ENCODE measurements around the gene TMTC1.

The TMTC1 gene

DNA sequence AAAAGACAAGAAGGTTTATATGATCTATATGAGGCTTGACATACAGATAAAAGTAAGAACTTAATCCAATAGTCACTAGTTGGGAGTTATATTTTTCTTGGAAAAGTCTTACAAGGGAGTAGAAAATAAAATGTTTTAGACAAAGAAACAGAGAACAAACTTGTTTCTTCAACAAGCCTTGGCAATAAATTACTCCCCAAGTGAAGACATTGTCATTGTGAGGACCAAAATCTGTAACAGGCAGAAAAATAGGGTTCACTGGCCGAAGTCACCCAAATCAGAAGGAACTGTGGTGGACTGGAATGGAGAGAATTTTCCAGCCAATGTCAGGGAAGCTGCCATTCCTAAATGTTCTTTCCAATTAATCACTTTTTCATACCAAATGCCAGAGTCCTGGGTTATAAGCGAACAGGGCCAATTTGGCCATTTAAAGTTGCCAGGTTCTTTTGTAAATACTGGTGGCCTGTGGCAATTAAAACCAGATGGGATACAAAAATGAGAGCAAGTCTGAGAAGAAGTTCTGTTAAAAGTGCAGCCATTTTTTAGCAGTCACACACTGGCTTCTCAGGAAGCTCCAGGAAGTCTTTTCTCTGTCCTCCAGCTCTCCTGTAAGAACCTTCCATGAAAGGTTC is 168.9 kb downstream of the TMTC1 start:
- DNase-seq (ENCODE audit: low spot score), result peak; percentile 7

DNA sequence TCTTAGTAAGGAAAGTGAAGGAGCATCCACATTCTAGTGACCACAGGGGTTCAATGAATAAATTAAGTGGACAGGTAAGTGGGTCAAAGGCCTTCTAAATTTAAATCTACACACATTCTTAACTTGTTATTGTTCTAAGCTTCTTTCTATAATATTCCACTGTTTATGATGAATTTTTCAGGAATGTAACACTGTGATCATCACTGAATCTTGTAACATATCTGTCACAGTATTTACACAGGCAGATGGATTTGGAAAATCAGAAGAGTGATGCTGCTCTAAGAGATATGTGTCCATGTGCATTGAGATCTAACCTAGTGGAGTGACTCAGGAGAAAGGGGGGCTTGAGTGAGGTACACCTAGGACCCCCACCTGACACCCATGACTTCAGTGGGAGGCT is 170.8 kb downstream of the TMTC1 start:
- no peak for DNase-seq (ENCODE audit: low spot score)

GRCh38 chr12:29611906-29612305 is 171.8 kb downstream of the TMTC1 start:
- DNase-seq (ENCODE audit: low spot score), result peak; percentile 37

DNA sequence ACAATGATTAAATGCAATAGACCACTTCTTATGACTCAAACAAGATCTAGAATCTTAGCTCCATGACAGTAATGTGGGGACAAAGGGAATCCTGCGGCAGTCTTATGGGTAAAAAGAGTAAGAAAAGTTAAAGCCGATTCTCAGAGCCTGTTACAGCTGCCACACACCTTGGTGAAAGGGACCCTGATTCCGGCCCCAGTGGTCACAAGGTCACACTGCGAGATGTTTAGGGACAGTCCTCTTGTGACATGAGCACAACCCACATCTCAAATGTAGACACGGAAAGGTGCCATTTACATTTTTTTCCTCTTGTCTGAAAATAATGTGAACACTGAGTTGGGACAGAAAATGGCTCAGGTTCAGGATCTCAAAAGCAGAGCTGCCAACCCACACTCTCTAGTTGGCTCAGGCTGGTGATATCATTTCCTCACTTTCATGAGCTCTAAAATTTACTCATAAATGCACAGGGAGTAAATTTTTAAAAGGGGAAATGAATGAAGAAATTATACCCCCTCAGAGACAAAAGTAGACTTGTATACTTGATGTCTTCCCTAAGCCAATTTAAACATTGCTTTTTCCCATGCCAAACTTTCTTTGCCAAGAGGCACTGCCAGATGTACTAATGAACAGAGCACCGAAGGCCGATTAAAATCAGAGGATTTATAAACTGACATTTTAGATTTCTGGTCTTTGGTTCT is 173.1 kb downstream of the TMTC1 start:
- no peak for DNase-seq (ENCODE audit: low spot score)

- no peak for DNase-seq (ENCODE audit: low spot score)
These were observed 174.1 kb downstream of the TMTC1 start for GRCh38 chr12:29609431-29610215.

- DNase-seq (ENCODE audit: low spot score), result no peak
These were observed 175.2 kb downstream of the TMTC1 start for GRCh38 chr12:29608581-29608980.

DNA sequence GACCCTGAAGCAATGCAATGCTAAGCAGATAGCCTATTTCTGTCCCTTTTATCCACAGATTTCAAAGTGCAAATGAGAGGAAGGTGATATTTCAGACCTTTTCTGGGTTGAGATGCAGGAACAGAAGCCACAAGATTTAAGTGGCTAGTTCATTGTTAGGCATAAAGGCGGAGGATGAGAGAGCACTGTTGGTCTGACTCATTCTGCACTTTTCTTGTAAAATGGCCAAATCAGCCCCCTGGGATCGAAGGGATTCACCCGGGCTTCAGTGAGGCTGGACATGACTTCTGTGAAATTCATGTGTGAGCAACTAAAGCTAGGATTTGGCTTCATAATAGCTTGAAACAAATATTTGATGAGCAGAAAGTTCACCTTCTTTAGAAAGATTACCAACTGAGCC is 184.4 kb downstream of the TMTC1 start:
- DNase-seq (ENCODE audit: low spot score), result peak; percentile 30

DNA sequence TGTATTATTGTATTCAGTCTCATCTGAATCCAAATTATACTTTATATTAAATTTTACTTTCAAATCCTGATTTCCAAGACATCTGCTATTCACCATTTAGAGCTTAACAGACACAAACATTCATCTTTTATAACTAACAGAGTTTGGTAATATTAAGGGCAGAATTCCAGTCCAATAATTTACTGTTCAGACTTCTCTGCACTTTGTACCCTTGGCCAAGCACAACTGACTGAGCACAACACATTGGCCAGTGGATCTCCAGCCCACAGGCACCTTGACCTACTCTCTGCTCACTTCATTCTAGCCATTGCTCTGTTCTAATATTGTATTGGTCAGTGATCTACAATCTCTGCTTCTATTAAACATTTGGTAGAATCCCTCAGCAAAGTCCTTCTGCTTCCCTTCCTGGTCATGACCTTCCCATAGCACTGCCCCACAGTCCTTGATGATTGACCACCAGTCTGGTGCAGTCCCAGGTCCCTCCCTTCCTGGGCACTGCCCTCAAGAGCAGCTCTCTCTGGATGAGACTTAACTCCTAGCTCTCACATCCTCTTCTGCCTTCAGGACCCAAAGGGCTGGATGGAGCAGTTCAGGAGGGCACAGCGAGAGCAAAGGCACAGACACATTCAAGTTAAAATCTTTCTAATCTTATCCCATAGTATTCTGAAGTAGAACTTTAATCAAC is 188.5 kb downstream of the TMTC1 start:
- no peak for DNase-seq (ENCODE audit: low spot score)

DNA sequence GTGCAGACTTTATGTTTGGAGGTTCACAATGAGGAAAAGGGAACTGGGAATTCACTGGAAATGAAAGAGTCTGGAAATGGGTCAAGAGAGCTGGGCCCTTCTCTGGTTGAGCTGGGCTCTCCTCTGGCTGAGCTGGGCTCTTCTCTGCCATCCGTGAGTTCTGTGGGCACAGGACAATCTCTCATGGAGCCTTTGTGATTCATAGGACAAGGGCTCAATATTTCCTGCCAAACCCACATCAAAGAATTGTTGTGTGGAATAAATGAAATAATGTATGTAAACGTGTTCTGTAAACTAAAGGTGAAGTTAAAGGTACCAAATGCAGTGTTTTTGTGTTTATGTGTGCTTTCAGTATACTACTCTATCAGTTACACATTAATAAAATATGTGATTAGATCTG is 190.7 kb downstream of the TMTC1 start:
- no peak for DNase-seq (ENCODE audit: low spot score)

DNA sequence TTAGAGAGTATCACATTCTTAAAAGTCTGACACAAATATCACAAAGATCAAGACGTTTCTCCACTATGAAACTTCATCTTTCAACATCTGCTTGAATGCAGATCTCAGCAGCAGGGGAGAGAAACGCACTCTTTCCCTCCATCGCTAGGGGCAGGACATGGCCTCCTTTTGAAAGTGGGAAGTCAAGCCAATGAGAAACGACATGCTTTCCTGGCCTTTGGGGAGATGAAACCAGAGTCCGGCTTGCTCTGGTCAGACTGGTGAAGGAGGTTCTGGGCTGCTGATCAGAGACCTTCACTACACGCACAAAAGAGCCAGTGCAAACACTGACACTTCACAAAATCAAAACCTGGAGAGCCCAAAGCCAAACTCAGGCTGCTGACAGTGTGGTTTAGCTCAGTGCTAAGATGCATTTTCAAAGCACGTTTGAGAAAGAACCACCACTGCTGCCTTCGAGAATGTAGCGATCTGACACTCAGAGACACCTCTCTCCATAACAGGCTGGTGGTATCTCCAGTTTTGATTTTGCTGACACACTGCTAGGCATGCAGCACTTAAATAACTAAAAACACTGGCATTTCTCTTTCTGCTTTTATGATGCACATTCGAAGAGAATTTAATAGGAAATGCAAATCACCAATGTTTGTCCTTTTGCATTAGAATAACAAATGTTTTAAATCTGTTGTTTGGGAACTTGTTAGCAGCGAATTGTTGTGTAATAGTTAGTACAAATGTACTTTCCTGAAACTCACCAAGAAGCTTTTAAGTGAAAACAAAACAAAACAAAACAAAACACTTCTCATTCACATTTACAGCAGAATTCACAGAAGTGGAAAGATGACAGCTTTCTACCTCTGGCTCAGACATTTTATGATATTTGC is 192.4 kb downstream of the TMTC1 start:
- peak; percentile 49 for DNase-seq (ENCODE audit: low spot score)

DNA sequence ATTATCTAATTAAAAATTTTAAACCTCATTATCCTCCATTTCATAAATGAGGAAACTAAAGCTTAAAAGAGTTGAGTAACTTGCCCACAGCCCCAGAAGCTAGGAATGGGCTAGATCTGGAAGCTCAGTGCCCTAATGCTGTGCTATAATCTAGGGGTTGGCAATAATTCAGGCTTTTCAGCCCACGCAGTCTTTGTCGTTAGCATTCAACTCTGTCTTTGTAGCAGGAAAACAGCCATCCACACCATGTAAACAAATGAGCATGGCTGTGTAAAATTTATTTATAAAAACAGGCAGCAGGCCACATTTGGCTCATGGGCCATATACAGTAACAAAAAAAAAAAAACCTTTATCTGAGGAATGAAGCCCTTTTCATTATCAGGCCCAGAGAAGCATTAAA is 193.9 kb downstream of the TMTC1 start:
- no peak for DNase-seq (ENCODE audit: low spot score)

DNA sequence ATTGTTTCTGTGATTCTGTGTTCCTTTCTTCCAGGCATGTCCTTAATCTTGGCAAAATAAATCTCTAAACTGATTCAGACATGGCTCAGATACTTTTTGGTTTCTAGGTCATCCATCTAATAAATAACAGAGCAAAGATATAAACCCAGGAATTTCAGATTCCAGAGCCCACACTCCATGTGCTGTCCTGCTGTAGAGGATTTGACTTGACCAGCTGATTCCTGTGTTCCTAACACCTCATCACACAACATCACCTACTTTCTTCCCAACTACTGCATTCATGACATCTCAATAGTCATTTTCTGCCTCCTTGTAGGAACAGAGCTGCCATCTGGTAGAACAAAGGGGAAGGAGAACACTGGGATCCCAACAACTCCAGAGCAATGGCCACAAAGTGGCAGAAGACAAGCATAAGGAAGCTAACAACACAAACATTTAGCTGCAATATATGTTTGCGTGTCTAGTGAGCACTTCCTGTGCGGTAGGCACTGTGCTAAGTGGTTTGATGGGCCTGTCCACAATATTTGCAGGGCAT is 194.4 kb downstream of the TMTC1 start:
- no peak for DNase-seq (ENCODE audit: low spot score)

- no peak for DNase-seq (ENCODE audit: low spot score)
These were observed 201.0 kb downstream of the TMTC1 start for GRCh38 chr12:29582677-29583272.

- no peak for DNase-seq (ENCODE audit: low spot score)
These were observed 201.6 kb downstream of the TMTC1 start for GRCh38 chr12:29582146-29582545.

- DNase-seq (ENCODE audit: low spot score), result no peak
These were observed 202.1 kb downstream of the TMTC1 start for GRCh38 chr12:29581631-29582030.

- no peak for DNase-seq (ENCODE audit: low spot score)
These were observed 202.8 kb downstream of the TMTC1 start for GRCh38 chr12:29580971-29581370.

DNA sequence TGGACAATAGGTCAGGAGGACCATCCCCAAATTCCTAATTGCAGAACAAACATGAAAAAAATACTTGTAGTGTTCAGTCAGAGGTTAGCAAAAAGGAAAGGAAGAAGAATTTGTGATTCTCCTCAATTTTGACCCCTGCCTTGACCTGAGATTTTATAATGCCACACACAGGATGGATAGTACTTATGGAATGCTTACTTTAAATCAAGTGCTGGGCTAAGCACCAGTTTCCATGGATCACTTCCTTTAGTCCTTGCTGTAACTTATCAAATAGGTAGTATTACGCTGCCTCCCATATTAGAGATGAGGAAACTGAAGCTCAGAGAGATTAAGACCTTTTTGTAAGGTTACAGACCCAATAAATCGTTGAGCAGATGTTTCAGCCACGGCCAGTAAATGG is 205.0 kb downstream of the TMTC1 start:
- no peak for DNase-seq (ENCODE audit: low spot score)

DNA sequence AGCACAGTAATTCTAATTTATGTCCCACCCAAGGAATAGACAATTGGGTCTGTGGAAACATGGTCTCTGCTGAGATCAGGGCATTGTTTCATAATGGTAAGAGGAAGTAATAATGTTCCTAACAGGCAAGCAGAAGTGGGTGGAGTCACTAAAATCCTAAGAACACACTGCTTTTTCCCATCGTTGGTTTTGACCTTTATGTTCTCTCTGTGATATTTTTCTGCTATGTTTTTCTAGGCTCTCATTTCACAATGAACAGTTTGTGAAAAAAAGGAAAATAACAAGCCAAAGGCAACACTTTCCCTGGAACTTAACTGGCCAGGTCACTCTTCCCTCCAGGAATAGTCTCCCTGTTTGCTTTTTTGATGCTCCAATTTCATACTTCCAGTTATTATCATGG is 205.7 kb downstream of the TMTC1 start:
- no peak for DNase-seq (ENCODE audit: low spot score)

DNA sequence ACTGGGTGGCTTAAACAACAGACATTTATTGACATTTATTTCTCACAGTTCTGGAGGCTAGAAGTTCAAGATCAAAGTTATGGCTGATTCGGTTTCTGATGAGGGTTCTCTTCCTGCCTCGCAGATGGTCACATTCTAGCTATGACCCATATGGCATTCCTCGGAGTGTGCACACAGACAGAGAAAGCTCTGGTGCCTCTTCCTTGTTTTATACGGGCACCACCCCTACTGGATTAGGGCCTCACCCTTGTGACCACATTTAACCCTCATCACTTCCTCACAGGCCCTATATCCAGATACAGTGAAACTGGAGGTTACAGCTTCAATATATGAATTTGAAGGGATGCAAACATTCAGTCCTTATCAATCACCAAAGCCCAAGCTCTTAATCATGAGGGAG is 209.2 kb downstream of the TMTC1 start:
- no peak for DNase-seq (ENCODE audit: low spot score)

GRCh38 chr12:29572938-29573337 is 210.8 kb downstream of the TMTC1 start:
- DNase-seq (ENCODE audit: low spot score), result no peak

GRCh38 chr12:29572464-29572863 is 211.3 kb downstream of the TMTC1 start:
- DNase-seq (ENCODE audit: low spot score), result no peak

Data from AG08395 (cell line).